ENCODE measurements around the gene DNM2. TPM values are rescaled to one million over a fixed set of nuclear protein-coding genes. Genes with fewer than 3 reads are reported as not detected.
"Not testable (repeated sequence)": the region's sequence is repeated elsewhere in the genome, so short reads cannot be mapped to it uniquely, and the experiment has no call there.

The DNM2 gene
- total RNA-seq, 1 experiment from 2014 or later = 59.5 TPM

- Histone ChIP-seq H3K4me1 (peaks cover 3% of the 10 kb centered on the region; the same call in 1 of the 2 replicates), H3K4me3 (no peak overlapping the region), H3K27me3 (no peaks in the 10 kb centered on the region), H3K36me3 (no peaks in the 10 kb centered on the region), H3K27ac (no peak overlapping the region), H3K9me3 (replicated peaks) (no peaks in the 10 kb centered on the region)
- DNase-seq = peak; percentile 79 to 88
Observed at GRCh38 chr19:10864538-10864899, 146.6 kb downstream of the DNM2 start.

- H3K9me3 ChIP-seq (replicated peaks) = no peaks in the 10 kb centered on the region
- DNase-seq = no peak
- no peak overlapping the region for H3K4me3 ChIP-seq
- no peaks in the 10 kb centered on the region for H3K36me3 ChIP-seq
- H3K27ac ChIP-seq = no peak overlapping the region
- H3K27me3 ChIP-seq = no peaks in the 10 kb centered on the region
- peaks cover 3% of the 10 kb centered on the region; the same call in 1 of the 2 replicates for H3K4me1 ChIP-seq
Observed at GRCh38 chr19:10866495-10866894, 148.6 kb downstream of the DNM2 start.

- Histone ChIP-seq H3K27me3 (no peaks in the 10 kb centered on the region), H3K27ac (no peak overlapping the region), H3K36me3 (no peaks in the 10 kb centered on the region), H3K4me3 (no peak overlapping the region), H3K9me3 (replicated peaks) (no peaks in the 10 kb centered on the region), H3K4me1 (peaks cover 7% of the 10 kb centered on the region; the same call in 1 of the 2 replicates)
- no peak for DNase-seq
Observed at GRCh38 chr19:10868872-10869547, 151.1 kb downstream of the DNM2 start.

GRCh38 chr19:10869872-10870311, 152.0 kb downstream of the DNM2 start:
- not testable (repeated sequence) for H3K4me3 ChIP-seq; DNase-seq; H3K4me1 ChIP-seq; H3K27me3 ChIP-seq; H3K27ac ChIP-seq; H3K9me3 ChIP-seq (replicated peaks); H3K36me3 ChIP-seq

- Histone ChIP-seq H3K27ac (no peak overlapping the region), H3K4me3 (peak overlapping the region; percentile 59), H3K4me1 (0 out of 2 replicates have a peak, but pooled peaks cover 7% of the 10 kb centered on the region), H3K36me3 (no peaks in the 10 kb centered on the region), H3K27me3 (no peaks in the 10 kb centered on the region), H3K9me3 (replicated peaks) (no peaks in the 10 kb centered on the region)
- no peak for DNase-seq
Observed at GRCh38 chr19:10870501-10870954, 152.6 kb downstream of the DNM2 start.

GRCh38 chr19:10870955-10871603, 153.2 kb downstream of the DNM2 start, which contains the start of gene CARM1:
TSS of gene CARM1 (plus strand) at chr19:10871553. CDS start at chr19:10871703, 150 bp downstream.
- Histone ChIP-seq H3K4me3 (peak within 1 kb of the TSS; percentile 86), H3K36me3 (no peaks in the 10 kb centered on the region), H3K27me3 (no peaks in the 10 kb centered on the region), H3K4me1 (peaks cover 11% of the 10 kb centered on the region), H3K27ac (peak within 1 kb of the TSS; percentile 18; the same call in 1 of the 2 replicates), H3K9me3 (replicated peaks) (no peaks in the 10 kb centered on the region)
- peak; percentile 97 to 98 for DNase-seq

- no peaks in the 10 kb centered on the region for H3K9me3 ChIP-seq (replicated peaks)
- peak overlapping the region; percentile 18; the same call in 1 of the 2 replicates for H3K27ac ChIP-seq
- peak; percentile 46 to 52 for DNase-seq
- H3K4me1 ChIP-seq = peaks cover 18% of the 10 kb centered on the region
- H3K27me3 ChIP-seq = no peaks in the 10 kb centered on the region
- H3K36me3 ChIP-seq = no peaks in the 10 kb centered on the region
- peak overlapping the region; percentile 86 for H3K4me3 ChIP-seq
Observed at GRCh38 chr19:10871711-10872545, 154.0 kb downstream of the DNM2 start.

GRCh38 chr19:10872546-10873107, 154.7 kb downstream of the DNM2 start:
- no peak for DNase-seq
- no peaks in the 10 kb centered on the region for H3K36me3 ChIP-seq
- H3K4me1 ChIP-seq = peaks cover 18% of the 10 kb centered on the region
- no peaks in the 10 kb centered on the region for H3K9me3 ChIP-seq (replicated peaks)
- no peaks in the 10 kb centered on the region for H3K27me3 ChIP-seq
- peak overlapping the region; percentile 86 for H3K4me3 ChIP-seq
- peak overlapping the region; percentile 18; the same call in 1 of the 2 replicates for H3K27ac ChIP-seq

GRCh38 chr19:10874024-10874423, 156.1 kb downstream of the DNM2 start:
- DNase-seq = no peak
- Histone ChIP-seq H3K27me3 (no peaks in the 10 kb centered on the region), H3K27ac (no peak overlapping the region), H3K36me3 (no peaks in the 10 kb centered on the region), H3K4me1 (peaks cover 18% of the 10 kb centered on the region), H3K4me3 (no peak overlapping the region), H3K9me3 (replicated peaks) (no peaks in the 10 kb centered on the region)

- Histone ChIP-seq H3K4me3 (no peak overlapping the region), H3K36me3 (no peaks in the 10 kb centered on the region), H3K4me1 (peaks cover 18% of the 10 kb centered on the region), H3K9me3 (replicated peaks) (no peaks in the 10 kb centered on the region), H3K27me3 (no peaks in the 10 kb centered on the region), H3K27ac (peak overlapping the region; percentile 15)
- peak; percentile 56 to 63 for DNase-seq
Observed at GRCh38 chr19:10876459-10877240, 158.8 kb downstream of the DNM2 start.

GRCh38 chr19:10877608-10878007, 159.7 kb downstream of the DNM2 start:
- H3K27me3 ChIP-seq; H3K36me3 ChIP-seq; H3K9me3 ChIP-seq (replicated peaks); H3K27ac ChIP-seq; H3K4me3 ChIP-seq; DNase-seq: not testable (repeated sequence)
- peaks cover 18% of the 10 kb centered on the region for H3K4me1 ChIP-seq

- H3K4me3 ChIP-seq = no peak overlapping the region
- no peaks in the 10 kb centered on the region for H3K27me3 ChIP-seq
- peaks cover 14% of the 10 kb centered on the region for H3K4me1 ChIP-seq
- H3K9me3 ChIP-seq (replicated peaks) = no peaks in the 10 kb centered on the region
- H3K27ac ChIP-seq = no peak overlapping the region
- no peaks in the 10 kb centered on the region for H3K36me3 ChIP-seq
- no peak for DNase-seq
Observed at GRCh38 chr19:10878253-10878652, 160.4 kb downstream of the DNM2 start.

Data from SJCRH30 (cell line).